GM12878 (cell line): Measurements from ENCODE around the gene SNTN. TPM values are rescaled to one million over a fixed set of nuclear protein-coding genes. Genes with fewer than 3 reads are reported as not detected.

ENCODE experiments used
- polyA plus RNA-seq, 11 experiments: library from polyadenylated mRNA; depleted of rRNA in 4 of 11; unstranded in 6 of 11; stranded (reverse) in 5 of 11; fragments of >200 nt; fragmentation: Nextera tagmentation in 4 of 11; fragmentation: Illumina TruSeq in 1 of 11; extraction: Ambion mirVana in 4 of 11; extraction: Trizol in 1 of 11; gene quantifications; 1 replicate in 1 of 11; 2 replicates in 10 of 11; pipeline versions ENCODE4 v1.2.1 to v1.2.3, GENCODE V29; 2011 to 2016; ENCODE audit warnings: inconsistent platforms in 2 of 11, missing spikeins in 2 of 11, low read depth in 1 of 11
- total RNA-seq, 4 experiments: library from RNA; depleted of rRNA in 3 of 4; stranded (reverse); fragments of >200 nt in 3 of 4; fragmentation: Illumina TruSeq in 1 of 4; extraction: Trizol in 1 of 4; gene quantifications; 2 replicates each; pipeline versions ENCODE4 v1.2.1 to v1.2.3, GENCODE V29; 2013 to 2021

Gene SNTN
- total and polyA plus RNA-seq, 10 of the 15 experiments (the other 5 are each of a cell fraction or from before 2014, with no cell fraction given): not detected

Other genes starting within 250 kb of the SNTN start
- not detected in 2 replicates for gene C3orf49, start 166.6 kb downstream of the SNTN start, total RNA-seq (2014; rRNA removed)
- gene C3orf49, start 166.6 kb downstream of the SNTN start, total RNA-seq (2014; rRNA removed; fragmentation: Illumina TruSeq; extraction: Trizol): not detected in 2 replicates
- gene C3orf49, start 166.6 kb downstream of the SNTN start, total RNA-seq (2021): not detected in 2 replicates
- gene C3orf49, start 166.6 kb downstream of the SNTN start, polyA plus RNA-seq (2011; rRNA removed): not detected in 2 replicates
- not detected in 2 replicates for gene C3orf49, start 166.6 kb downstream of the SNTN start, polyA plus RNA-seq (2014; fragmentation: Illumina TruSeq; extraction: Trizol)
- not detected for gene C3orf49, start 166.6 kb downstream of the SNTN start, polyA plus RNA-seq (2014; fragmentation: Nextera tagmentation; extraction: Ambion mirVana)
- not detected in 2 replicates for gene C3orf49, start 166.6 kb downstream of the SNTN start, polyA plus RNA-seq (2014; rRNA removed)
- under 1 TPM in 1 of 2 experiments, not detected in 1; 0.21 TPM for gene C3orf49, start 166.6 kb downstream of the SNTN start, polyA plus RNA-seq (2016; fragmentation: Nextera tagmentation; extraction: Ambion mirVana)
- 61.7 and 73.8 TPM in 2 replicates for gene THOC7, start 211.1 kb downstream of the SNTN start, total RNA-seq (2014; rRNA removed)
- gene THOC7, start 211.1 kb downstream of the SNTN start, total RNA-seq (2014; rRNA removed; fragmentation: Illumina TruSeq; extraction: Trizol): 129 and 138 TPM in 2 replicates
- gene THOC7, start 211.1 kb downstream of the SNTN start, total RNA-seq (2021): 100 and 101 TPM in 2 replicates
- gene THOC7, start 211.1 kb downstream of the SNTN start, polyA plus RNA-seq (2011; rRNA removed): 81.0 and 147 TPM in 2 replicates
- 167 and 206 TPM in 2 replicates for gene THOC7, start 211.1 kb downstream of the SNTN start, polyA plus RNA-seq (2014; fragmentation: Illumina TruSeq; extraction: Trizol)
- gene THOC7, start 211.1 kb downstream of the SNTN start, polyA plus RNA-seq (2014; fragmentation: Nextera tagmentation; extraction: Ambion mirVana): 100 to 1,000 TPM; 227 to 269 TPM
- gene THOC7, start 211.1 kb downstream of the SNTN start, polyA plus RNA-seq (2014; rRNA removed): 97.9 and 108 TPM in 2 replicates
- gene THOC7, start 211.1 kb downstream of the SNTN start, polyA plus RNA-seq (2016; fragmentation: Nextera tagmentation; extraction: Ambion mirVana): 100 to 1,000 TPM; 146 to 157 TPM
- 8.5 and 13.7 TPM in 2 replicates for gene ATXN7, start 211.2 kb downstream of the SNTN start, total RNA-seq (2014; rRNA removed)
- 16.1 and 18.1 TPM in 2 replicates for gene ATXN7, start 211.2 kb downstream of the SNTN start, total RNA-seq (2014; rRNA removed; fragmentation: Illumina TruSeq; extraction: Trizol)
- gene ATXN7, start 211.2 kb downstream of the SNTN start, total RNA-seq (2021): 16.7 and 24.6 TPM in 2 replicates
- 14.2 and 21.2 TPM in 2 replicates for gene ATXN7, start 211.2 kb downstream of the SNTN start, polyA plus RNA-seq (2011; rRNA removed)
- 17.7 and 22.3 TPM in 2 replicates for gene ATXN7, start 211.2 kb downstream of the SNTN start, polyA plus RNA-seq (2014; fragmentation: Illumina TruSeq; extraction: Trizol)
- gene ATXN7, start 211.2 kb downstream of the SNTN start, polyA plus RNA-seq (2014; fragmentation: Nextera tagmentation; extraction: Ambion mirVana): 1 to 10 TPM; 1.5 to 3.2 TPM
- gene ATXN7, start 211.2 kb downstream of the SNTN start, polyA plus RNA-seq (2014; rRNA removed): 6.3 and 8.5 TPM in 2 replicates
- gene ATXN7, start 211.2 kb downstream of the SNTN start, polyA plus RNA-seq (2016; fragmentation: Nextera tagmentation; extraction: Ambion mirVana): 1 to 10 TPM in 1 of 2 experiments, under 1 TPM in 1; 0.83 to 1.2 TPM